Endometrial microvascular endothelial cells (primary cell): ENCODE results near the gene RNF2. TPM values are rescaled to one million over a fixed set of nuclear protein-coding genes. Genes with fewer than 3 reads are reported as not detected.
"Not testable (repeated sequence)": the region's sequence is repeated elsewhere in the genome, so short reads cannot be mapped to it uniquely, and the experiment has no call there.

ENCODE experiments used
- in situ Hi-C: cut with HindIII; loops from 2 replicates; pipeline ENCODE4 v1.10.0; 2017; ENCODE audit warnings: low sequenced_read_pairs, low pct_unique_long_range_greater_than_20kb; ENCODE audit errors: inconsistent ontology term
- total RNA-seq: library from RNA; depleted of rRNA; stranded (reverse); fragments of >200 nt; gene quantifications from one replicate; pipeline ENCODE4 v1.2.3, GENCODE V29; 2015; ENCODE audit errors: inconsistent ontology term

Gene RNF2
- total RNA-seq: 15.1 TPM

- in situ Hi-C loops: no loop called here
Measured at GRCh38 chr1:185044981-185045813, at the start of gene RNF2. RNF2 (plus strand) TSS chr1:185045558; CDS start chr1:185087554, 41,996 bp downstream.

GRCh38 chr1:184999974-185000373 lies 45.4 kb upstream of the RNF2 start:
- in situ Hi-C loops: not testable (repeated sequence)

GRCh38 chr1:185001312-185001880 lies 44.0 kb upstream of the RNF2 start:
- in situ Hi-C loops: not testable (repeated sequence)

- in situ Hi-C loops: no loop called here
Measured at GRCh38 chr1:185008838-185009237, 36.5 kb upstream of the RNF2 start.

- in situ Hi-C loops: no loop called here
Measured at GRCh38 chr1:185010361-185010760, 35.0 kb upstream of the RNF2 start.

GRCh38 chr1:185014941-185015340 lies 30.4 kb upstream of the RNF2 start:
- in situ Hi-C loops: no loop called here

- in situ Hi-C loops: no loop called here
Measured at GRCh38 chr1:185015631-185016030, 29.7 kb upstream of the RNF2 start.

GRCh38 chr1:185016880-185017279 lies 28.5 kb upstream of the RNF2 start:
- in situ Hi-C loops: no loop called here

GRCh38 chr1:185017338-185017737 lies 28.0 kb upstream of the RNF2 start:
- in situ Hi-C loops: no loop called here

GRCh38 chr1:185017966-185018365 lies 27.4 kb upstream of the RNF2 start:
- in situ Hi-C loops: no loop called here

- in situ Hi-C loops: no loop called here
Measured at GRCh38 chr1:185027252-185027882, 18.0 kb upstream of the RNF2 start.

- in situ Hi-C loops: no loop called here
Measured at GRCh38 chr1:185033686-185034085, 11.7 kb upstream of the RNF2 start.

- in situ Hi-C loops: no loop called here
Measured at GRCh38 chr1:185035258-185035657, 10.1 kb upstream of the RNF2 start.

- in situ Hi-C loops: no loop called here
Measured at GRCh38 chr1:185038813-185039376, 6.5 kb upstream of the RNF2 start.

- in situ Hi-C loops: no loop called here
Measured at GRCh38 chr1:185039726-185040407, 5.5 kb upstream of the RNF2 start.

- in situ Hi-C loops: no loop called here
Measured at GRCh38 chr1:185040408-185040735, 5.0 kb upstream of the RNF2 start.

- in situ Hi-C loops: no loop called here
Measured at GRCh38 chr1:185041742-185042141, 3.6 kb upstream of the RNF2 start.

GRCh38 chr1:185042737-185043136 lies 2.6 kb upstream of the RNF2 start:
- in situ Hi-C loops: no loop called here

GRCh38 chr1:185044387-185044786 lies 971 bp upstream of the RNF2 start:
- in situ Hi-C loops: no loop called here
